ENCODE data around the gene GATAD2B.

DNA sequence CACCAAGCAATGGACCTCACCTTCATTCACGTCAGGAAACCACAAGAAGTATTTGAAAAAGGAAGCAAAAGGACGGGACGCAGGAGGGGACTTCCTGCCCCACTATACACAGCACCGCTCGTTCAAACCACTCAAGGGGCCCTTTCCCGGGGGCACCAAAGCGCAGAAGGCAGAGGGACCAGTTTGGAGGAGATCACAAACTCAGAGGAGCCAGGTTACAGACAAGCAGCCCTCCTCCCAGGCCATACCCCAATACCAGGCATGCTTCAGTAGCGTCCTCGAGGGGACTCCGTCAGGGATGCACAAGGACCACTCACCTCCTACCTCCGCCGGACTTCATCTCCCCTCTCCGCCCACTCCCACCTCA lies 35.0 kb upstream of the GATAD2B start:
- TF ChIP-seq, protein P1, sequence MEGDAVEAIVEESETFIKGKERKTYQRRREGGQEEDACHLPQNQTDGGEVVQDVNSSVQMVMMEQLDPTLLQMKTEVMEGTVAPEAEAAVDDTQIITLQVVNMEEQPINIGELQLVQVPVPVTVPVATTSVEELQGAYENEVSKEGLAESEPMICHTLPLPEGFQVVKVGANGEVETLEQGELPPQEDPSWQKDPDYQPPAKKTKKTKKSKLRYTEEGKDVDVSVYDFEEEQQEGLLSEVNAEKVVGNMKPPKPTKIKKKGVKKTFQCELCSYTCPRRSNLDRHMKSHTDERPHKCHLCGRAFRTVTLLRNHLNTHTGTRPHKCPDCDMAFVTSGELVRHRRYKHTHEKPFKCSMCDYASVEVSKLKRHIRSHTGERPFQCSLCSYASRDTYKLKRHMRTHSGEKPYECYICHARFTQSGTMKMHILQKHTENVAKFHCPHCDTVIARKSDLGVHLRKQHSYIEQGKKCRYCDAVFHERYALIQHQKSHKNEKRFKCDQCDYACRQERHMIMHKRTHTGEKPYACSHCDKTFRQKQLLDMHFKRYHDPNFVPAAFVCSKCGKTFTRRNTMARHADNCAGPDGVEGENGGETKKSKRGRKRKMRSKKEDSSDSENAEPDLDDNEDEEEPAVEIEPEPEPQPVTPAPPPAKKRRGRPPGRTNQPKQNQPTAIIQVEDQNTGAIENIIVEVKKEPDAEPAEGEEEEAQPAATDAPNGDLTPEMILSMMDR (IDR thresholded peaks at IDR 0.05; ENCODE audit: extremely low read depth in 1 of 2, insufficient read depth in 1 of 2, low read depth in 1 of 2, low read length in 2 of 2): no peak
- TF ChIP-seq POLR2A (IDR thresholded peaks at IDR 0.05; ENCODE audit: low read depth, low read length): no peak
- no peak for TF ChIP-seq MYC (IDR thresholded peaks at IDR 0.05; ENCODE audit: low read depth, low read length)
- no peak for TF ChIP-seq GATA2 (IDR thresholded peaks at IDR 0.05; ENCODE audit: insufficient read depth, insufficient read length, low read depth, low read length)
- TF ChIP-seq POLR2AphosphoS5 (IDR thresholded peaks at IDR 0.05; ENCODE audit: insufficient read depth, low read depth, low read length): no peak
- no peak for TF ChIP-seq FOS (IDR thresholded peaks at IDR 0.05; ENCODE audit: borderline replicate concordance, insufficient read depth, low read length)
- TF ChIP-seq, protein P2, sequence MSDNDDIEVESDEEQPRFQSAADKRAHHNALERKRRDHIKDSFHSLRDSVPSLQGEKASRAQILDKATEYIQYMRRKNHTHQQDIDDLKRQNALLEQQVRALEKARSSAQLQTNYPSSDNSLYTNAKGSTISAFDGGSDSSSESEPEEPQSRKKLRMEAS (IDR thresholded peaks at IDR 0.05; ENCODE audit: insufficient read depth, insufficient read length): no peak

Measured in endothelial cell of umbilical vein (primary cell).